GM12878 (cell line): ENCODE measurements around the gene EXOSC6. TPM values are rescaled to one million over a fixed set of nuclear protein-coding genes. Genes with fewer than 3 reads are reported as not detected.

ENCODE experiments used
- ATAC-seq: fragments of 200-7000 bp; cut with Tn5 transposase; 3 replicates; pipeline ENCODE4 v1.9.1; 2020; ENCODE audit warnings: mild to moderate bottlenecking, moderate library complexity
- BruUV-seq: library from RNA; stranded (reverse); fragments of 400-500 nt; replicated peaks from 2 replicates; lab custom pipeline; 2021; lab: Mats Ljungman, UMichigan
- CTCF ChIA-PET: fragments of 300-600 bp; sonication (Branson Sonifier 250); formaldehyde crosslinking; extraction: SDS; loops from one replicate; lab custom pipeline; 2021; ENCODE audit warnings: inconsistent platforms; lab: Yijun Ruan, JAX
- POLR2A ChIA-PET: fragments of 350-600 bp; formaldehyde crosslinking; extraction: SDS; loops from one replicate; lab custom pipeline; 2021; ENCODE audit warnings: inconsistent platforms; lab: Charles Lee
- RAD21 ChIA-PET: fragments of 300-600 bp; sonication (Branson Sonifier 250); formaldehyde crosslinking; loops from one replicate; lab custom pipeline; 2023; ENCODE audit warnings: antibody characterized with exemption; ENCODE audit not compliant: unreplicated experiment; lab: Charles Lee
- SMC1A ChIA-PET: fragments of 300-600 bp; sonication (Branson Sonifier 250); formaldehyde crosslinking; loops from one replicate; lab custom pipeline; 2023; ENCODE audit not compliant: unreplicated experiment, uncharacterized antibody; lab: Charles Lee
- DNase-seq: peaks from one replicate; pipeline ENCODE4 v3.0.0-alpha.2; 2011; ENCODE audit warnings: low read depth, low spot score
- FAIRE-seq: peaks from 3 replicates; lab custom pipeline; 2011; peaks lifted over from hg19 to GRCh38; lab: Jason Lieb, UNC
- H2AFZ ChIP-seq: 2 replicates; pipeline ENCODE4 v1.6.0; 2011; ENCODE audit warnings: low read depth, low read length, control low read depth; ENCODE audit not compliant: control insufficient read depth
- H3K27ac ChIP-seq: 2 replicates; pipeline ENCODE4 v1.5.1; 2011; ENCODE audit warnings: control low read depth; ENCODE audit not compliant: control insufficient read depth, insufficient read depth
- H3K27me3 ChIP-seq, 2 experiments: replicated peaks in 1 of 2; 2 replicates each; pipeline versions ENCODE4 v1.6.0 to v1.6.1; 2011; ENCODE audit warnings: low read length in 1 of 2; ENCODE audit not compliant: control insufficient read depth in 2 of 2, insufficient read depth in 2 of 2
- H3K36me3 ChIP-seq, 2 experiments: 2 replicates each; pipeline ENCODE4 v1.5.1; 2011; ENCODE audit warnings: low read length in 1 of 2; ENCODE audit not compliant: control insufficient read depth in 2 of 2, insufficient read depth in 2 of 2
- H3K4me1 ChIP-seq: 2 replicates; pipeline ENCODE4 v1.6.1; 2011; ENCODE audit warnings: mild to moderate bottlenecking, low read length, moderate library complexity, mixed read lengths; ENCODE audit not compliant: control insufficient read depth, insufficient read depth
- H3K4me2 ChIP-seq: 2 replicates; pipeline ENCODE4 v1.6.0; 2011; ENCODE audit warnings: control low read depth; ENCODE audit not compliant: control insufficient read depth, insufficient read depth
- H3K4me3 ChIP-seq: fragments of 200-600 bp; sonication (generic); 2 replicates; pipeline ENCODE4 v1.5.1; 2016
- H3K79me2 ChIP-seq: 2 replicates; pipeline ENCODE4 v1.6.0; 2011; ENCODE audit warnings: low read length; ENCODE audit not compliant: control insufficient read depth, insufficient read depth
- H3K9ac ChIP-seq: 2 replicates; pipeline ENCODE4 v1.8.0; 2011; ENCODE audit warnings: low read length, control low read depth, mixed read lengths; ENCODE audit not compliant: control insufficient read depth, insufficient read depth
- H3K9me3 ChIP-seq: replicated peaks from 3 replicates; pipeline ENCODE4 v1.5.1; 2011; ENCODE audit warnings: mild to moderate bottlenecking, low read length; ENCODE audit not compliant: control insufficient read depth, insufficient read depth
- H4K20me1 ChIP-seq: 2 replicates; pipeline ENCODE4 v1.6.0; 2011; ENCODE audit not compliant: control insufficient read depth, insufficient read depth
- BMI1 ChIP-seq: fragments of 450-650 bp; IDR thresholded peaks from 2 replicates; pipeline ENCODE4 v1.6.1; 2016; ENCODE audit warnings: mild to moderate bottlenecking, moderate library complexity, borderline replicate concordance
- BRCA1 ChIP-seq: IDR thresholded peaks from 2 replicates; pipeline ENCODE4 v1.6.1; 2011; ENCODE audit warnings: low read depth, low read length, improper control_type of control experiment
- CBX5 ChIP-seq: sonication (generic); IDR thresholded peaks from 2 replicates; pipeline ENCODE4 v1.6.1; 2016; ENCODE audit warnings: low read depth, moderate library complexity, mild to moderate bottlenecking, inconsistent platforms
- DPF2 ChIP-seq: fragments of 450-650 bp; IDR thresholded peaks from 2 replicates; pipeline ENCODE4 v1.6.1; 2017; ENCODE audit warnings: mild to moderate bottlenecking
- IKZF1 ChIP-seq: fragments of 450-650 bp; conservative IDR thresholded peaks from 2 replicates; pipeline ENCODE4 v1.6.1; 2017; ENCODE audit warnings: antibody characterized with exemption, mild to moderate bottlenecking
- LARP7 ChIP-seq: fragments of 450-650 bp; IDR thresholded peaks from 2 replicates; pipeline ENCODE4 v1.6.1; 2017; ENCODE audit warnings: mild to moderate bottlenecking
- SIX5 ChIP-seq: IDR thresholded peaks from 2 replicates; pipeline ENCODE4 v1.6.1; 2011; ENCODE audit warnings: mild to moderate bottlenecking, low read depth, low read length, moderate library complexity; ENCODE audit not compliant: severe bottlenecking
- WRNIP1 ChIP-seq: IDR thresholded peaks from 2 replicates; pipeline ENCODE4 v1.6.1; 2011; ENCODE audit warnings: low read depth, low read length, improper control_type of control experiment, borderline replicate concordance
- YY1 ChIP-seq: IDR thresholded peaks from 2 replicates; pipeline ENCODE4 v1.6.1; 2011; ENCODE audit warnings: low read depth, mild to moderate bottlenecking, low read length
- WGBS: methylation state at CpG from one replicate; pipeline ENCODE4 v1.1.6; 2016; ENCODE audit warnings: low lambda C conversion rate; ENCODE audit not compliant: insufficient replicate concordance, insufficient coverage; ENCODE audit errors: missing lambda C conversion rate; 5-methylcytosine and 5-hydroxymethylcytosine counted together
- in situ Hi-C: fragments of 300-500 bp; cut with MboI; formaldehyde crosslinking; loops from 9 replicates; pipeline ENCODE4 v1.14.3; 2018; ENCODE audit warnings: mixed read lengths
- intact Hi-C: fragments of 100-400 bp; cut with micrococcal nuclease; formaldehyde crosslinking; loops from one replicate; pipeline ENCODE4 v1.14.2; 2022; ENCODE audit not compliant: unreplicated experiment
- polyA plus RNA-seq, 11 experiments: library from polyadenylated mRNA; depleted of rRNA in 4 of 11; unstranded in 6 of 11; stranded (reverse) in 5 of 11; fragments of >200 nt; fragmentation: Nextera tagmentation in 4 of 11; fragmentation: Illumina TruSeq in 1 of 11; extraction: Ambion mirVana in 4 of 11; extraction: Trizol in 1 of 11; gene quantifications; 1 replicate in 1 of 11; 2 replicates in 10 of 11; pipeline versions ENCODE4 v1.2.1 to v1.2.3, GENCODE V29; 2011 to 2016; ENCODE audit warnings: inconsistent platforms in 2 of 11, missing spikeins in 2 of 11, low read depth in 1 of 11
- total RNA-seq, 4 experiments: library from RNA; depleted of rRNA in 3 of 4; stranded (reverse); fragments of >200 nt in 3 of 4; fragmentation: Illumina TruSeq in 1 of 4; extraction: Trizol in 1 of 4; gene quantifications; 2 replicates each; pipeline versions ENCODE4 v1.2.1 to v1.2.3, GENCODE V29; 2013 to 2021
- TF ChIP-seq, protein P1 (sequence below): fragments of 450-650 bp; IDR thresholded peaks from 2 replicates; pipeline ENCODE4 v1.6.1; 2017; ENCODE audit warnings: mild to moderate bottlenecking, moderate library complexity
- TF ChIP-seq, protein P2 (sequence below): fragments of 450-650 bp; IDR thresholded peaks from 2 replicates; pipeline ENCODE4 v1.6.1; 2017; ENCODE audit warnings: low read depth, mild to moderate bottlenecking, moderate library complexity
- TF ChIP-seq, protein P3 (sequence below): IDR thresholded peaks from 2 replicates; pipeline ENCODE4 v1.6.1; 2012; ENCODE audit warnings: low read length, inconsistent platforms
- TF ChIP-seq, protein P4 (sequence below), 3 experiments: IDR thresholded peaks in 2 of 3; conservative IDR thresholded peaks in 1 of 3; 2 replicates each; pipeline ENCODE4 v1.5.1; 2011; ENCODE audit warnings: low read depth in 3 of 3, low read length in 3 of 3, mild to moderate bottlenecking in 3 of 3, control low read depth in 2 of 3, moderate library complexity in 2 of 3, inconsistent platforms in 1 of 3, mixed read lengths in 1 of 3; ENCODE audit not compliant: control insufficient read depth in 2 of 3, insufficient read depth in 1 of 3; ENCODE audit errors: extremely low read depth in 1 of 3
- TF ChIP-seq, protein P5 (sequence below): IDR thresholded peaks from 2 replicates; pipeline ENCODE4 v1.6.1; 2011; ENCODE audit warnings: borderline replicate concordance, low read depth, mild to moderate bottlenecking, moderate library complexity, mixed read lengths, low read length; ENCODE audit not compliant: insufficient read depth; ENCODE audit errors: extremely low read length

The EXOSC6 gene
- total and polyA plus RNA-seq, 10 of the 15 experiments (the other 5 are each of a cell fraction or from before 2014, with no cell fraction given): 8.2 to 27.5 (median 14.5) TPM

DNA sequence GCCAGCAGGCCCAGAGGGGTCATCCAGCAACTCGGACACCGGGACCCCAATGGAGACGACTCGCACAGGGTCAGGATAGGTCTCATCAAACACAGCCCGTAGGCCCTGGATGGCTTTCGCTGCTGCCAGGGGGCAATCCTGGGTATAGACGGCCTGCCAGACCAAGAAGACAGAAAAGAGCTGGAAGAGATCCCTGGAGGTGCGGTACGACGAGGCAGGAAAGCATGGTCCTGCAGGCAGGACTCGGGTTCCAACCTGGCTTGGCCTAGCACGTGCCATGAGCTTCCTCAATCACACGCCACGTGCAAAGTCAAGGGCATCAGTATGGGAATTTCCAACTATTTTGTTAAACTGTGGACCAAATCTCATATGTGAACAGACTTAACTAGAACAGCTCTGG, 6.3 kb upstream of the EXOSC6 start:
- no peak for ATAC-seq
- H3K36me3 ChIP-seq: peaks cover 36 to 39% of the 10 kb centered on the region in 2 experiments
- ChIA-PET POLR2A (interaction anchor here (0.5 to 0.6 kb wide), 2 partner anchors 27 to 641 kb away, joined by 3 read pairs; no protein-coding TSS in a partner anchor), RAD21 (no interaction called here), CTCF (interaction anchor here (2.2 kb wide), 1 partner anchor 9 kb away, joined by 8 read pairs; no protein-coding TSS in a partner anchor), SMC1A (no interaction called here)
- H3K4me3 ChIP-seq: no peak overlapping the region
- no peak overlapping the region for H2AFZ ChIP-seq
- no peak overlapping the region for H3K27ac ChIP-seq
- no peaks in the 10 kb centered on the region for H3K9me3 ChIP-seq
- BruUV-seq: no TSS peak
- WGBS: 99% methylated on average over 13 of the region's 14 CpGs
- FAIRE-seq: no peak
- H3K9ac ChIP-seq: no peak overlapping the region
- no peaks in the 10 kb centered on the region for H3K79me2 ChIP-seq
- intact Hi-C loops (loop anchor here (10.0 kb wide), 1 partner anchor 93 kb away; no protein-coding TSS in a partner anchor), in situ Hi-C loops (no loop called here)
- no peaks in the 10 kb centered on the region for H4K20me1 ChIP-seq
- H3K4me2 ChIP-seq: no peak overlapping the region
- no peak for DNase-seq
- no peaks in the 10 kb centered on the region for H3K4me1 ChIP-seq
- H3K27me3 ChIP-seq: no peaks in the 10 kb centered on the region
- TF ChIP-seq BMI1: no peak
- no peak for TF ChIP-seq WRNIP1
- no peak for TF ChIP-seq BRCA1
- TF ChIP-seq CBX5: no peak
- TF ChIP-seq, protein P1, sequence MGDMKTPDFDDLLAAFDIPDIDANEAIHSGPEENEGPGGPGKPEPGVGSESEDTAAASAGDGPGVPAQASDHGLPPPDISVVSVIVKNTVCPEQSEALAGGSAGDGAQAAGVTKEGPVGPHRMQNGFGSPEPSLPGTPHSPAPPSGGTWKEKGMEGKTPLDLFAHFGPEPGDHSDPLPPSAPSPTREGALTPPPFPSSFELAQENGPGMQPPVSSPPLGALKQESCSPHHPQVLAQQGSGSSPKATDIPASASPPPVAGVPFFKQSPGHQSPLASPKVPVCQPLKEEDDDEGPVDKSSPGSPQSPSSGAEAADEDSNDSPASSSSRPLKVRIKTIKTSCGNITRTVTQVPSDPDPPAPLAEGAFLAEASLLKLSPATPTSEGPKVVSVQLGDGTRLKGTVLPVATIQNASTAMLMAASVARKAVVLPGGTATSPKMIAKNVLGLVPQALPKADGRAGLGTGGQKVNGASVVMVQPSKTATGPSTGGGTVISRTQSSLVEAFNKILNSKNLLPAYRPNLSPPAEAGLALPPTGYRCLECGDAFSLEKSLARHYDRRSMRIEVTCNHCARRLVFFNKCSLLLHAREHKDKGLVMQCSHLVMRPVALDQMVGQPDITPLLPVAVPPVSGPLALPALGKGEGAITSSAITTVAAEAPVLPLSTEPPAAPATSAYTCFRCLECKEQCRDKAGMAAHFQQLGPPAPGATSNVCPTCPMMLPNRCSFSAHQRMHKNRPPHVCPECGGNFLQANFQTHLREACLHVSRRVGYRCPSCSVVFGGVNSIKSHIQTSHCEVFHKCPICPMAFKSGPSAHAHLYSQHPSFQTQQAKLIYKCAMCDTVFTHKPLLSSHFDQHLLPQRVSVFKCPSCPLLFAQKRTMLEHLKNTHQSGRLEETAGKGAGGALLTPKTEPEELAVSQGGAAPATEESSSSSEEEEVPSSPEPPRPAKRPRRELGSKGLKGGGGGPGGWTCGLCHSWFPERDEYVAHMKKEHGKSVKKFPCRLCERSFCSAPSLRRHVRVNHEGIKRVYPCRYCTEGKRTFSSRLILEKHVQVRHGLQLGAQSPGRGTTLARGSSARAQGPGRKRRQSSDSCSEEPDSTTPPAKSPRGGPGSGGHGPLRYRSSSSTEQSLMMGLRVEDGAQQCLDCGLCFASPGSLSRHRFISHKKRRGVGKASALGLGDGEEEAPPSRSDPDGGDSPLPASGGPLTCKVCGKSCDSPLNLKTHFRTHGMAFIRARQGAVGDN: no peak
- no peak for TF ChIP-seq IKZF1
- TF ChIP-seq SIX5: no peak
- no peak for TF ChIP-seq YY1
- no peak for TF ChIP-seq DPF2
- TF ChIP-seq, protein P2, sequence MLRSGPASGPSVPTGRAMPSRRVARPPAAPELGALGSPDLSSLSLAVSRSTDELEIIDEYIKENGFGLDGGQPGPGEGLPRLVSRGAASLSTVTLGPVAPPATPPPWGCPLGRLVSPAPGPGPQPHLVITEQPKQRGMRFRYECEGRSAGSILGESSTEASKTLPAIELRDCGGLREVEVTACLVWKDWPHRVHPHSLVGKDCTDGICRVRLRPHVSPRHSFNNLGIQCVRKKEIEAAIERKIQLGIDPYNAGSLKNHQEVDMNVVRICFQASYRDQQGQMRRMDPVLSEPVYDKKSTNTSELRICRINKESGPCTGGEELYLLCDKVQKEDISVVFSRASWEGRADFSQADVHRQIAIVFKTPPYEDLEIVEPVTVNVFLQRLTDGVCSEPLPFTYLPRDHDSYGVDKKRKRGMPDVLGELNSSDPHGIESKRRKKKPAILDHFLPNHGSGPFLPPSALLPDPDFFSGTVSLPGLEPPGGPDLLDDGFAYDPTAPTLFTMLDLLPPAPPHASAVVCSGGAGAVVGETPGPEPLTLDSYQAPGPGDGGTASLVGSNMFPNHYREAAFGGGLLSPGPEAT: no peak
- TF ChIP-seq, protein P3, sequence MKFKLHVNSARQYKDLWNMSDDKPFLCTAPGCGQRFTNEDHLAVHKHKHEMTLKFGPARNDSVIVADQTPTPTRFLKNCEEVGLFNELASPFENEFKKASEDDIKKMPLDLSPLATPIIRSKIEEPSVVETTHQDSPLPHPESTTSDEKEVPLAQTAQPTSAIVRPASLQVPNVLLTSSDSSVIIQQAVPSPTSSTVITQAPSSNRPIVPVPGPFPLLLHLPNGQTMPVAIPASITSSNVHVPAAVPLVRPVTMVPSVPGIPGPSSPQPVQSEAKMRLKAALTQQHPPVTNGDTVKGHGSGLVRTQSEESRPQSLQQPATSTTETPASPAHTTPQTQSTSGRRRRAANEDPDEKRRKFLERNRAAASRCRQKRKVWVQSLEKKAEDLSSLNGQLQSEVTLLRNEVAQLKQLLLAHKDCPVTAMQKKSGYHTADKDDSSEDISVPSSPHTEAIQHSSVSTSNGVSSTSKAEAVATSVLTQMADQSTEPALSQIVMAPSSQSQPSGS: no peak
- TF ChIP-seq LARP7: no peak
- TF ChIP-seq, protein P4, sequence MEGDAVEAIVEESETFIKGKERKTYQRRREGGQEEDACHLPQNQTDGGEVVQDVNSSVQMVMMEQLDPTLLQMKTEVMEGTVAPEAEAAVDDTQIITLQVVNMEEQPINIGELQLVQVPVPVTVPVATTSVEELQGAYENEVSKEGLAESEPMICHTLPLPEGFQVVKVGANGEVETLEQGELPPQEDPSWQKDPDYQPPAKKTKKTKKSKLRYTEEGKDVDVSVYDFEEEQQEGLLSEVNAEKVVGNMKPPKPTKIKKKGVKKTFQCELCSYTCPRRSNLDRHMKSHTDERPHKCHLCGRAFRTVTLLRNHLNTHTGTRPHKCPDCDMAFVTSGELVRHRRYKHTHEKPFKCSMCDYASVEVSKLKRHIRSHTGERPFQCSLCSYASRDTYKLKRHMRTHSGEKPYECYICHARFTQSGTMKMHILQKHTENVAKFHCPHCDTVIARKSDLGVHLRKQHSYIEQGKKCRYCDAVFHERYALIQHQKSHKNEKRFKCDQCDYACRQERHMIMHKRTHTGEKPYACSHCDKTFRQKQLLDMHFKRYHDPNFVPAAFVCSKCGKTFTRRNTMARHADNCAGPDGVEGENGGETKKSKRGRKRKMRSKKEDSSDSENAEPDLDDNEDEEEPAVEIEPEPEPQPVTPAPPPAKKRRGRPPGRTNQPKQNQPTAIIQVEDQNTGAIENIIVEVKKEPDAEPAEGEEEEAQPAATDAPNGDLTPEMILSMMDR (IDR thresholded peaks at IDR 0.05 in 2 of 3, conservative IDR thresholded peaks at IDR 0.05 in 1 of 3; ENCODE audit: control insufficient read depth in 2 of 3, extremely low read depth in 1 of 3, insufficient read depth in 1 of 3, low read depth in 3 of 3, low read length in 3 of 3): no peak
- TF ChIP-seq, protein P5, sequence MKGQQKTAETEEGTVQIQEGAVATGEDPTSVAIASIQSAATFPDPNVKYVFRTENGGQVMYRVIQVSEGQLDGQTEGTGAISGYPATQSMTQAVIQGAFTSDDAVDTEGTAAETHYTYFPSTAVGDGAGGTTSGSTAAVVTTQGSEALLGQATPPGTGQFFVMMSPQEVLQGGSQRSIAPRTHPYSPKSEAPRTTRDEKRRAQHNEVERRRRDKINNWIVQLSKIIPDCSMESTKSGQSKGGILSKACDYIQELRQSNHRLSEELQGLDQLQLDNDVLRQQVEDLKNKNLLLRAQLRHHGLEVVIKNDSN: no peak
